Activated T-helper 1 cell treated with anti-CD3 and anti-CD28 coated beads, Interleukin-2, amount 50 U/mL, for 16 hours (primary cell): ENCODE results near the gene RRP36.
A peak's percentile ranks its signal among the peaks of the same experiment; 100 is the strongest.
"Not testable (repeated sequence)": the region's sequence is repeated elsewhere in the genome, so short reads cannot be mapped to it uniquely, and the experiment has no call there.

Experiments
- DNase-seq, 2 donors: peaks; one replicate each; pipeline ENCODE4 v3.0.0-alpha.2; 2020; ENCODE audit warnings: low read depth in 1 of 2, low spot score in 1 of 2

RRP36 gene

GRCh38 chr6:43036712-43037111 is 15.3 kb downstream of the RRP36 start:
- no peak for DNase-seq

- no peak for DNase-seq
These were observed 15.8 kb downstream of the RRP36 start for GRCh38 chr6:43037197-43037596.

- no peak for DNase-seq
These were observed 16.3 kb downstream of the RRP36 start for GRCh38 chr6:43037706-43038105.

GRCh38 chr6:43038727-43039126 is 17.3 kb downstream of the RRP36 start:
- no peak for DNase-seq

GRCh38 chr6:43040542-43041257 is 19.3 kb downstream of the RRP36 start:
- DNase-seq: no peak

GRCh38 chr6:43041475-43041874 is 20.1 kb downstream of the RRP36 start:
- DNase-seq: not testable (repeated sequence)

- no peak for DNase-seq
These were observed 21.9 kb downstream of the RRP36 start for GRCh38 chr6:43043310-43043709.

GRCh38 chr6:43045371-43045930 is 24.0 kb downstream of the RRP36 start:
- DNase-seq: no peak

GRCh38 chr6:43047998-43048397 is 26.6 kb downstream of the RRP36 start:
- no peak for DNase-seq

GRCh38 chr6:43050981-43051380 is 29.6 kb downstream of the RRP36 start:
- DNase-seq: no peak

- no peak for DNase-seq
These were observed 30.9 kb downstream of the RRP36 start for GRCh38 chr6:43052225-43052841.

GRCh38 chr6:43052842-43053544 is 31.6 kb downstream of the RRP36 start:
- no peak for DNase-seq

GRCh38 chr6:43053545-43054205 is 32.3 kb downstream of the RRP36 start, which contains the start of gene CUL7:
Gene CUL7, minus strand, starts transcription at chr6:43053851. Its CDS starts 1,063 bp downstream, at chr6:43052788.
- peak; percentile 82 to 85 for DNase-seq

- no peak for DNase-seq
These were observed 33.0 kb downstream of the RRP36 start for GRCh38 chr6:43054206-43054943.

- DNase-seq: no peak
These were observed 34.5 kb downstream of the RRP36 start for GRCh38 chr6:43055966-43056365.

GRCh38 chr6:43058531-43058930 is 37.1 kb downstream of the RRP36 start:
- DNase-seq: no peak

- peak; percentile 94 to 97 for DNase-seq
These were observed 38.0 kb downstream of the RRP36 start, which contains the start of the genes KLC4 and MRPL2 for GRCh38 chr6:43059168-43060033. Gene KLC4, plus strand, starts transcription at chr6:43059631. Its CDS starts 1,705 bp downstream, at chr6:43061336. Gene MRPL2, minus strand, starts transcription at chr6:43059434. Its CDS starts 53 bp downstream, at chr6:43059381.

- DNase-seq: no peak
These were observed 38.8 kb downstream of the RRP36 start for GRCh38 chr6:43060034-43060754.
